ENCODE results near the gene AUTS2.

The AUTS2 gene

DNA sequence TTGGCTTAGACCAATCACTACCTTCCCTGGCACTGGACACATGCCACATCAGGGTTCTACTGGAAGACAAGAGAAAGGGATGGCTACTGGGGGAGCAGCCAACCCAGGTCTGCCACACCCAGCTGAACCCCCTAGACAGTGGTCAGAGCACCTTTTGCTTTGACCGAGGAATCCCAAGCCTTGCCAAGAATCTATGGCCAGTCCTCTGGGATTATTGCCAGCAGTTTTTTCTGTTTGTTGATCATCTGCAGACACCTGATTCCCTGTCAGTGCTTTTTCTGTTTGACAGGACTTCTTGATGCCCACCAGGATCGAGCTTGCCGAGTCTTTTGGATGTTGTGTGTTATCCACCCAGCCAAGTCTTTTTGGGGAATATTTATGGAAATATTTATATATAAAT is 1057.4 kb downstream of the AUTS2 start:
- DNase-seq = no peak

DNA sequence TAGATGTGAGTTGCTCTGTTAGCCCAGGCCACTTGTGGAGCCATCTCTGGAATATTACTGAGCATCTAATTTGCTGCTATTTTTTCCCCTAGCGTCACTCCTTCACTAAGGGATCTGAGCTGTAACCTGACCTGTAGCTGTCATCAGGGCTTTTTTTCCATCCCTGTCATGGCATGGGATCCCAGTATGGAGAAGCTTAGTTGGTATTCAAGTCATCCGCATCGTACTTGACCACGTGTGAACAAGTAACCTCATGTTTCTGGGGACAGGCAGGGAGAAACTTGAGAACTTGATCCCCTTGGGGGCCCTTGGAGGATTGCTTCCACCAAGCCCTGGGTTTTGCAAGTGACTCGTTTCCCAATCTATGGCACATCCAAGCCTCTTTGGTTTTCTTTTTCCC is 1059.3 kb downstream of the AUTS2 start:
- DNase-seq = no peak

DNA sequence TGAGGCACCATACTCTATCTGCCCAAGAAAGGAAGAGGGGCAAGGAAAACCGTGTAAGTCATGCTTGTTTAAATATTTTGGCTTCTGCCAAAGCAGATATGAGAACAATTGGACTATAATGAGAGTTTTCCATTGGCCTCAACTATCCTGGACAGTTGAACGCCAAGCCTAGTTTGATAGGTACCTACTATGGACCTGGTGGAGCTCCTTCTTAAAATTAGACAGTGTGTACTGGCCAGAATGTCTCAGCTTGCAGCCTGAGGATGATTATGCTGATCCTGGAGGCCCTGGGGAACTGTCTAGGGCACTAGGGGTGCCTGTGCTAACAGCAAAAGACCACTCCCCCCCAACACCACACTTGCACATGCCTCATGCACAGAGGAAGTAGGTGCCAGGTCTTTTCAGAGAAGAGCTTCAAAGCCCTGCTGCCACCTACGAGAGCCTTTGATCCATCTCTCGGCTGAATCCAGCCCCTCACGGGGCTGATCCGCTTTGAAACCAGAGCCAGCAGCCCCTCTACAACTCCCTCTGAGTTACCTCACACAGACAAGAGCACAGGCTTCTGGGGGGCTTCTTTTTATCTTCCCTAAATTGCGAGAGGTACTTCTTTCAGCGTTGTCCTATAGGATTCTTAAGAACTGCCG is 1059.8 kb downstream of the AUTS2 start:
- DNase-seq = no peak

DNA sequence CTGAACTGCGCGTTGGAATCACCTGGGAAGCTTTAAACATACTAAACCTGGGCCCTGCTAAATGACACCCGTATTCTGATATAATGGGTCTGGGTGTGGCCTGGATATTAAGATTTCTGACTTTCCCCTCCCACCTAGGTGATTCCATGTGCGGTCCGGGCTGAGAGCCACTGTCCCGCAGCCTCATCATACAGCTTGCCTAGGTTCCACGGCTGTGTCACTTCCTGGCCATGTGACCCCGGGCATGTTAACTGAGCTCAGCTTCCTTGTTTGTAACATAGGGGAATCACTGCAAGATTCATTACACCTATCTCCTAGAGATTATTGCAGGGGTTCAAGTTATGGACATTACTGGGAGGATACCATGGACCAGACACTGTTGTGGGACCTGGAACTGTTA is 1061.0 kb downstream of the AUTS2 start:
- no peak for DNase-seq

DNA sequence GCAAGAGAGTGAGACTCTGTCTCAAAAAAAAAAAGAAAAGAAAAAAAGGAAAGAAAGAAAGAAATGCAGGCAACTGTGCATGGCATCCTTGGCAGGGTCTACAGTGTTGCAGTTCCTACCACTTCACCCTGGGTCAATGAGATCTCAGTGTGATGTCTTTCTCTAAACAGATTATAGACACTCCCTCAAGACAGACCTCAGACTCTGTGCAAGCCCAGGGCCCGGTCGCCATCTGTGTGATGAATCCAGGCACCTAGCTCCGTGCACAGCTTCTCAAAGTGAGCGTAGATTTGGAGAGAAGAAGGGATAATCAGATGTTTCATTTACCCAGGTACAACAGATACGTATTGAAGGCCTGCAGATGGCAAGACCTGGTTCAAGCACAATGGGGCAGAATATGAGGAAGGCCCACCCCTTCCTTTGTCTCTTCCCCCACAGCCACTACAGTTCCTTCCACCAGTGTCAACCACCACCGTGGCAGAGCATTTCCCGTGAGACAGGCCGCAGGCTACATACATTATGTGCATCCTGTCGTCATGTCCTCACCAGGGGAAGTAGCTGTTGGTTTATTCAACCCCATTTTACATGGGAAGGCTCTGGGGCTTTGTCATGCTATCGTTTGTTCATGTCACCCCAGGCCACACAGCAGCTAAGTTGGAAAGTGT is 1062.0 kb downstream of the AUTS2 start:
- DNase-seq = no peak

DNA sequence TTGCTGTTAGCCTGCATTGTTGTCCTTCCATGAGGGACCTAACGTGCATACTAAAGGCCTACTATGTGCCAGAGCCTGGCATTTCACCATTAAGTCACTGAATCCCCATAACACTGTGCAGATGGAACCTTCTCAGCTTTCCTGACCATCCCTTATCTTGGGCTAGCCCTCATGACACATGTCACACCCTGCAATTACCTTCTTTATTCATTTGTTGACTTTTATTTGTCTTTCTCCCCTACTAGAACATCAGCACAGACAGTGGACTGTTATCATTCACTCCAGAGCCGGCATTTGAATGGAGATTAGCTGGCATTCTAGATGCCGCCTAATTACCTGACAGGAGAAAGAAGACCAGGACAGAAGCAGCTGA is 1062.5 kb downstream of the AUTS2 start:
- DNase-seq = no peak

DNA sequence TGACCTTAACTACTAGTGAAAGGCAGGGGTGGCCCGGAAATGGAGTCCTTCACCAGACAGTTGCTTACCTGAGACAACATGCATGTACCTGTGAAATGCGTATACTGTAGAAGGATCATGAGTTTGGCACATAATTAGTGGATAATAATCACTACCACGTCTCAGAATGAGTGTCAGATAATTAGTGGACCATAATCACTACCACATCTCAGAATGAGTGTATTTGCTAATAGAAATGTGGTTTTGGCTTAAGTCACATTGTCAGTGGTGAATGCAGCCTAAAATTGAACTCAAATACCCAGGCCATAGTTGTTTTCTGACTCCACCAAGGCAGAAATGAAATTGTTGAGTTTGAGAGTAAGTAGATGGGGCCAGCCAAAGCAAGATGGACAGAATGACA is 1065.4 kb downstream of the AUTS2 start:
- no peak for DNase-seq

DNA sequence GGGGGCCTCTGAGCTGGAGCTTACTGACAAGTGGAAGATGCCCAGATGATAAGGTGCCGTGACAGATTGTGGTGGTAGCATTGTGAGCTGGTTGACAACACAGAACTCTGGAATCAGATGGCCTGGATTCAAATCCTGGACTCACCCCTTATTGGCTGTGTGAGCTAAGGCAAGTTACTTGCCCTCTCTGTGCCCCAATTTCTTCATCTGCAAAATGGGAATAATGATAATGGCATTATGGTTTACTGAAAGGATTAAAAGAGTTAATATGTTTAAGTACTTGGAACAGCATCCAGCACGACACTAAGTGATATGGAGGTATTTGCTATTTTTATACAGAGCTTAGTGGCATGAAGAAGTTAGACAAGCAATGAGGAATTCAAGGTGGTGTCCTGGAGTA is 1067.7 kb downstream of the AUTS2 start:
- DNase-seq = no peak

DNA sequence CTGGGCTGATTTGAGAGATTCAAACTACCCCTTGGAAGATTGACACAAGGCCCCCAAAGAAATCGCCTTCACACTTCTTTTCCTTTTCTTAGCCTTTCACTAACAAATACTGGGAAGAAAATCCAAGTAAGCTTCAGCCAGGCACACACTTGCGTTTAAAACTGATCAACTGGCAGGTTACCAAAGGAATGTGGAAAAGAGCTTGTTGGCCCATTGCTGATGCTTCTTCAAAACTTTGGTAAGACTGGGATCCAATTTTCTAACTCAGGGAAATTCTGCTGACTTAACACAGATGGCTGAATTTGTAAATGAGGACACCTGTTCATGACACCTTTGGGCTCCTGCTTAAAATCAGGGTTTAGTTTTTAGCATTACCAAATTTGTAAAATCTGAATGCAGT is 1069.1 kb downstream of the AUTS2 start:
- no peak for DNase-seq

DNA sequence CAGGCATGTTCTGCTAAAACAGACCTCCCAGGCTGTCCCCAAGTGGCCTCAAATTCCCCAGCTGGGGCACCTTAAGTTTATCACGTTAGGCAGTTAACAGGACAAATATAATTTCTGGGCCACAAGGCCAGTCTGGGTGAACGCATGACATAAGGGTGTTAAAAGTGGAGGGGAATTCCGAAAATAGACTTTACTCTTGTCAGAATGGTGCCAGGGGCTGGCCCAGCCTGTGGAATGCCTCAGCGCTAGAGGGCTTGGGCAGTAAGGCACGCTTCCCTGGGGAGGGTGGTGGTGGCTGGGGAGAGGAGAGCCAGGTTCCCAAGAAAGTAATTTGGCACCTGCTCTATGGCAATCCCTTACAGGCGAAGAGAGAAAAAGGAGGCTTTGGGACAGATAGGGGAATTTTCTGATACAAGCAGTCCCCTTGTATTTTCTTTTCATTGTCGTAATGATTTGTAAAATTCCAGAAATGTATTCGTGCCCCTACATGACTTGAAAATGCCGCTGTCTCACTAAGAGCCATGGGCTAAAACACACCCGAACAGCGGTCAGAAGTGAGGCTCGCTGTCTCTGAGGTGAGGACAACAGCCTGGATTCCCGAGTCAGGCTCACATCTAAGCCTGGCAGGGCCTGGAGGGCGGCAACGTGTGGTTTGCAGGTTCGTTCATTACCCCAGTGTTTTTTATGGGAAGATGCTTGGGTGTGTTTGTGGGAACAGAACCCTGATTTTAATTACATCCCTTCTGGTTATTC is 1070.5 kb downstream of the AUTS2 start:
- no peak for DNase-seq

DNA sequence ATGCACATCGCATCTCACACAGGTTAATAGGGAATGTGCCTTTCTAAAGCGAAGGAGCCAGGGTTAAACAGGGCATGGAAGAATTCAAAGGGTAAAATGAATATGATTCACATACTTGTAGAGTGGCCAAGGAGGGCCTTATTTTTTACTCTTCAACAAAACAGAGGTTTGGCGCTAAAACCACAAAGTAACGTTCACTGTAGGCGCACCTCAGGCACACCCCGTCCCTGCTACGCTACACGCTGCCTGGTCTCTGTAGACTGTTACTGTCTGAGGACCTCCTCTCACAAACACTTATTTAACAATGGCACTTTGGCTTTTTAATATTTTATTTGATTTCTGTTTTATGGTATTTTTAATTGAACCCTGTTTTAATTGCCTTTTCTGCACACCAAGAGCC is 1071.6 kb downstream of the AUTS2 start:
- DNase-seq = no peak

DNA sequence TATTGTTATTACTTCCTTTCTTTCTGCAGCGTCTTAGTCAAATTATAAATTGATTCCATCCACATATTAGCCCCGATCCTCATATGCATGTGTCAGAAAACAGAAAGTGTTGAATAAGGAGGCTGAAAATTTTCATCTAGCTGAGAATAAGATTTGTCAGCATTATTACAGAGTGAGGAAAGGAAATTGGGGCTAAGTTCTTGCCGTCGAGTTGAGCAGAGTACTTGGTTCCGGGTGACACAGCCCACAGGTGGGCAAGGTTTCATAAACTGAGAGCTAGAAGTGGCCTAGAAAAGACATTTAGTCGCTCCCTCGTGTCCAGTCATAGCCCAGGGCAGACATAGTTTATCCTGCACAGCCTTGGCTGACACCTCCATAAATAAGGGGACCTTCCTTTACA is 1072.0 kb downstream of the AUTS2 start:
- no peak for DNase-seq

DNA sequence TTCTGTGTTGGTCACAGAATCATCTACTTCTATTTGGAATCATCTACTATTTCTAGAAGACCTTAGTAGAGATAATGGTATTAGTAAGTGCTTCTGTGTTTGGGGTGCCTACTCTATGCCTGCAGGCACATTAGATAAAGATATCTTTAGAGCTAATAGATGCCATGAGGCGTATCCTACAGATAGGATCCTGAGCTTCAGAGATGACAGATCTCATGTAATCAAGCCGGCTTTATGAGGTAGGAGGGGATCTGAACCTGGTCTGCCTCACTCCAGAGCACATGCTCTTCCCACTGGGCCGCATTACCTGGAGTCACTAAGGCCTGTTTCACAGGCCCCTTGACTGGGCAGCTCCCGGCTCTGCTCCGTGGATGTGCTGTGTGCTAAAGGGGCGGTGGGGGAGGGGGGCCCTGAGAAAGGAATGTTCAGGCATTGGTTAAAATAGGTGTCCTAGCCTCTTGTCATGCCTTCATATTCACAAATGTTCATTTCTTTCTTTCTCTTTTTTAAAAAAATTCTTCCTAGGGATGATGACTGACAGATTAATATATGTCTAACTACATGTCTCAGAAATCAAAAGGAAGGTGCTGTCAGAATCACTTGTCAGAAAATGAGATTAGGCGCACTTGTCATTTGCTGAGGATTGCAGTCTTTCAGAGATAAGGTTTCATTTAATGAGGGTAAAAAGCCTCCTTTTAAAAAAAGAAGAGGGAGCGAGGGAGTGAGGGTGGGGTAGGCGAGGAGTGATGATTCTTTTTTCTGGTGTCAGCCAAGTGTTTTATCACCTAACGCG is 1075.7 kb downstream of the AUTS2 start:
- no peak for DNase-seq

DNA sequence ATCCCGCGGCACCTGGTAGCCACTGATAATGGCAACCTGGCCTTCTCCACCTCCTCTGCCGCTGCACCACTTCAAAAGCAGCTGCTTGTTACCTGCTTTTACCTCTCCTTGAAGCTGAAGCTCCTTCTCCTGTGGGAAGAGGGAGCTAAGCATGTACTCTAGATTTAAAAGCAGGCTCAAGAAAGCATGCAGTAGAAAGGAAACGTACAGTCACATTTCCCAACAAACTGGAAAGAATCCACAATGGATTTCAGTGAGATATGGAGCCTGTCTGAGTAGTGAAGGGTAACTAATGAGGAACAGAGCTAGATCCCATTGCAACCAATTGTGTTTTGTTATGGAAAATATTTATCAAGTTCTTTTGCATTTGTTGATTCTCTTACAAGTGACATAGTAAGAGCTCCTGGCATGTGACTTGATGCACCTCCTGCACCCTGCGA is 1076.3 kb downstream of the AUTS2 start:
- no peak for DNase-seq

DNA sequence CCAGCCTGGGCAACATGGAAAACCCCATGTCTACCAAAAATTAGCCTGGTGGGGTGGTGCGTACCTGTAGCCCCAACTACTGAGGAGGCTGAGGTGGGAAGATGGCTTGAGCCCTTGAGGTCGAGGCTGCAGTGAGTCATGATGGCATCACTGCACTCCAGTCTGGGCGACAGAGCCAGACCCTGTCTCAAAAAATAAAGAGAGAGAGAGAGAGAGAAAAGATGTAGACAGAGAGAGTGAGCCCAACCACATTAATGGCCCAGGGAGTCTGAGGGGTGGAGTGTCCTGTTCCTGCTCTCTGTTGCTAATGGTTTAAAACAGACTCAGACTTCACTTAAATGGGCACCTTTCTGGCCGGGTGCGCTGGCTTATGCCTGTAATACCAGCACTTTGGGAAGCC is 1078.0 kb downstream of the AUTS2 start:
- no peak for DNase-seq

DNA sequence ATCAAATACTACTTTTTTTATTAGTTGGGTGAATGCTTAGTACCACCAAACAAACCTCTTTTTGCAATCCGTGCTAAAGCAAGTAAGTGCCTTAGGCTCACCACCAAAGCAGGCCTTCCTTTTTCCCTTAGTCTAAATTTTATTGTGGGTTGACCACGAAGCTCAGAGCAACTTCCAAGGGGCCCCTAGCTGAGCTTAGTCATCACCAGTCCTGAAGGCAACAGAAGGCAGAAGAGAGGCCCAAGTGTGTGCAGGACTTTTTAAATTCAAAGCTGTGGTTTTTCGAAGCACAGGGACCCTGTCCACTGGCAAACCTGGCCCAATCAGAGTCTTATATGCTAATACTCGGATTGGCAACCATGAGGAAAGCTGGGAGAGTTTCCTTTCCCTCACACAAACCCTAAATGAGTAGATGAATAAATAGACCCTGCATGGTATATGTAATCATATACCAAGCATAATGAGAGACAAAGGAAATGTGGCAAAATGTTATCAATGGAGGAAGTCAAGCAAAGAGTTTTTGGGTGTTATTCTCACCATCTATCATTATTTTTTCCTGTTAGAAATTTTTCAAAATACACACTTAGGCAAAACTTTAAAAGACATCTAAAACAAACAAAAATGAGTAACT is 1080.5 kb downstream of the AUTS2 start:
- DNase-seq = no peak

DNA sequence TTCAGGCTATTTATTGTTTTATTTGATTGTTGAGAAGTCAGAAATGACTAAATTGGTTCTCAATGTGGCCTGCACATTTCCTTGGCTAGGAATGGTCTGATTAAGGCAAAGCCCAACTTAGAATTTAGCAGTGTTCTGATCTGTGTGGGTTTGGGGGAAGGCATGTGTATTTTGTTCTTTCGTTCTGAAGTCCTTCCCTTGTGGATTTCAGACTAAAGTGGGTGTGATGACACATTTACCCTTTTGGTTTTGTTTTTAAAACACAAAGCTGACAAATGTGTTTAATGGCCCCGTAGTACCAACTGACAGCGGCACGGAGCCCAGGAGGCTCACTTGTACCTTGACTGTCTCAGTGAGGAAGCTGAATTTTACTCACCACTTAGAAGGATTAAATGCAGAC is 1081.4 kb downstream of the AUTS2 start:
- no peak for DNase-seq

DNA sequence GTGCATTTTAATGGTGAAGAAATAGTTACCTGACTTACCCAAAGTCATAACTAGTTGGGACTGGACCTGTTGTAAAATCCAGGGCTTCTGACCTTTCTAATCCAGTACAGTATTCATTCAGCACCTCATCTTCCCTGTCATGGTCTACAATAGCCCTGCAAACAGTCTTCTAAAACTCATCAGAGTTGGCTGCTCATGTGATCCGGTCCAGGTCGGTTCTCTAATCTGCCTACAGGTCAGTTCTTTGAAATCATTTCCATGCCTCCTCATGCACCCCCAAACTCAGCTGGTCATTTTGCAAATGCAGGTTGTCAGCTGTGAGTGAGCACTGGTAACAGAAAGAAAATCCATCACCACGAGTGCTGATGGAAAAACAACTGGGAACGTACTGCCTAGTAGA is 1082.0 kb downstream of the AUTS2 start:
- DNase-seq = no peak

DNA sequence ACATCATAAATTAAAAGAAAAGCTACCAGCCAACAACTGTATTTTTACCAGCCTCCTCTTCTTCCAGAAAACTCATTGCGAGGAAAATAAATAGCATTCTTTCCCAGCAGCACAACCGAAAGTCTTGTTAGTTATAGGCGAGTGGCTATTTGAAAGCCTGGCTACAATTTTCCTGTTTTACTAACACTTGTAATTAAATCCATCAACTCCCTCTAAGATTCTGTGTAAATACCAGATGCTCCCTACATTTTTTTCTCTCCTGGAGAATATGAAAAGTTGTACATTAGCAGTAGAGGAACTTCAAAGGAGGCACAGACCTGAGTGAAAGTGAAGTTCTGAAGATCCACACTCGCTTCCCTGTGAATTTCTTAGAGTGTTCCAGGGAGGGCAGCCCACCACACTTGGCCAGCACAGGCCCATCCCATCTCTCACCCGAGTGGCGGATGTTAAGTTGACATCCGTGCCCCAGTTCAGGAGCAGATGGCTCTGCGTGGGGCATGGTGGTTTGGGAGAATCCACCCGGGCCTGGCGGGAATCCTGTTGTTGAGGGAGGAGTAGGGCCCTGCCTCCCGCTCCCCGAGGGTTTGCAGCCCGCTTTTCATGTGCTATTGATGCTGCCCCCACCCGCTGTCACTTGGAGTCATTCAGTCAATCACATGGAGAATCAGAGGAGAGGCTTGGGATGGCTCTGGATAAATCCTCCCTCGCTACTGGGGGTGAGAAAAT is 1082.6 kb downstream of the AUTS2 start:
- no peak for DNase-seq

DNA sequence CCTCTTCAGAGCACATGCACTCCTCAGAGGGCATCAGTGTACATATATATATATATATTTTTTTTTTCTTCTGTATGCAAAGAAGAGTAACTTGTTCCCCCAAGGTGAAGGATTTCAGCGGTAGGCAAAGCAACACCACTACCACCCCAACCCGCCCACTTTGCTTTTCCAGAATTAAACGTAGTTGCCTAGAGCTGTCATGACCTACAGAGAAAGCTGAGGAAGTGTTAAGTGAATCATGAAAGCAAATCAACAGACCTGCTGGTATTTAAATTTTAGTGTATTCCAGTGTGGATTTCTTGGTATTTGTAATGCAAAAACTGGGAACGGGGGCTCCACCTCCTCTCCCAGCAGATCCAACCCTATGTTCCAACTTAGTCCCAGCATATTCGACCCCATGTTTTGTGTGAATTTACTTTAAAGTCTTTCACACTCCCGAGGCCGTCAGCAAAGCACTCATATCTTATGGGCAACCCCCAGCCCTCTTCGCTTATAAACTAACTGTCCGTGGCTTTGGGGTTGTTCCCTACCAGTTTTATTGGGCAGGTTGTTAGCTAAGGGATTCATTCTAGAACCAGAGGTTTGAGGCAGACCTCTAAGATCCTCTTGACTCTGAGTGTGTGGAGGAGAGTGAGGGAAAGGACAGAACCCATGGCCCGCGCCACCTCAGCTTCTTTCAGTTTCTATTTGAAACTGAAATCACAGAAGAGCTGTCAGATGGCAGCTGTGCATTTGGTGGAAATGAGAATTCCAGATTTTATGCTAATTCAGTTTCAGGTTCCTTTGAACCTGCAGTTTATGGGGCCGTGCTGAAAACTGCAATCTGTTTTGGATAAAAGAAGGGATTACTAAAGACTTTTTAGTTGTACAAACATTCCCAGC is 1083.4 kb downstream of the AUTS2 start:
- DNase-seq = no peak

DNA sequence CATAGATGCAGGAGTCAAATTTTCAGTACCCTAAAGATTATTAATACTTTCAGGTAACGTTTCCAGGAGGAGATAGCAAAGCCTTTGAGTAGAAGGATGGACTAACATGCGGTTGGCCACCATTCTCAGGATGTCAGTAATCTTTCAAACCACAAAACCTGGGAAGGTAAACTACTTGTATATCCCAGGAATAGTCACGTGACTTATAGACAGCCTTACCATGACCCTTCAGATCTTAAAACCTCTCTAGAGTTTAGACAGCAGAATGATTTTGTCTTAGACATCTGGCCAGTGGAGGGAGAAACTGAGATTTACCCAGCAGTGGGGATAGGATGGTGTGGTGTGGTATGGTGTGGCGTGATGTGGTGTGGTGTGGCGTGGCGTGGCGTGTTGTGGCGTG is 1085.9 kb downstream of the AUTS2 start:
- DNase-seq = no peak
